Loucy (cell line): Measurements from ENCODE around the gene ASTN2.

Experiments used
- CTCF ChIP-seq: fragments of 200-600 bp; sonication (generic); conservative IDR thresholded peaks from 2 replicates; pipeline ENCODE4 v1.5.1; 2014; ENCODE audit warnings: mild to moderate bottlenecking, antibody characterized with exemption, low read length
- EZH2phosphoT487 ChIP-seq: fragments of 200-600 bp; IDR thresholded peaks from 2 replicates; pipeline ENCODE4 v1.6.1; 2018; ENCODE audit warnings: antibody characterized with exemption, mild to moderate bottlenecking, moderate library complexity, borderline replicate concordance

DNA sequence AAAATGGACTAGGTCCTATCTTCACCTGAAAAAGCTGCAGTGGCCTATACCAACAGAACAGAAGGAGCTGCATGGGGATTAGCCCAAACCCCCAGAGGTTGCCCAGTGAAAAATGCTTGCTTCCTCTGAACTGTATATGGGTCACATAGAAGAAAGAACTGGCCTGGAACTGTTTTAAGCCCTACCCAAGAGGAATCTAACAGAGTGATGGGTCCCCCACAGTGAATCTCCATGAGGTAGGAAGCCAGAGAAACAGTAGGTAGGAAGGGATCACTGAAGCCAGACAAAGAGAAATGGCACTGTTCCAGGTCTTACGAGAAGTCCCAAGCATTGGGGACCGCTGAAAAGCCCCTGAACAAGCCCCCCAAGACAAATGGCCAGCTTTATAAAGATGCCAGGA is 756.6 kb downstream of the ASTN2 start:
- TF ChIP-seq CTCF (no peak), EZH2phosphoT487 (no peak)
